Urothelium cell line (cell line): Measurements from ENCODE around the gene STK39.

Source experiments
- DNase-seq: peaks from one replicate; pipeline ENCODE4 v3.0.0; 2011; ENCODE audit warnings: low spot score, mixed read lengths
- FAIRE-seq: peaks from 2 replicates; lab custom pipeline; 2011; peaks lifted over from hg19 to GRCh38; lab: Jason Lieb, UNC

STK39 gene

DNA sequence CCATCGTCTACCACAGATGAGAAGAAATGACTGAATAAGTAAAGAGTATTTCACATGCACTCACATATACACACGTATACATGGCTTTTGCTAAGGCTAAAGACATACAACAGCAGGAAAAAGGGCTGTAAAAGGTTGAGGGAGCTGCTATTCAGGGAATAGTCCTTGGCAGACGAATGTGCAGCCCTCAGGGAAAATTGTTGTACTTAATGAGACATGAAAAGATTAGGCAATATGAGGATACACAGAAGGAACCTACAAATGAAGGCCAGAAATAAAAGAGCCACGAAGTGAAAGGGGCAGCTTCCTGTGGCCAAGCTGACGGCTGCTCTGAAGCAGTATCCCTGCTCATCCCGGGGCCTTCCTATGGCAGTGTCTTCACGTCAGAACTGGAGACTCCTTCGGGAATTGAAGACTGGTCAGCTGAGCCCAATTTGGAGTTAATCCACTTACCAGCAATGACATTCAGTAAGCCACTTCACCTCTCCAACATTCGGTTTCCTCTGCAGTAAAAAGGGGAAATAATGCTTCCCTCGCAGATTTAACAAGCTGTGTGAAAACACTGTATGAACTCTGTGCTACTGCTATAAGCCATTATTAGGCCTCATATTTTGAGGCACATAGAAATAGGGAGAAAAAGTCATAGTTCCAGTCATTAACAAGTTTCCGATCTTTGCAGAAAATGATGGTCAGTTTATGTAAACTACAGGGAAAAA is 221.8 kb downstream of the STK39 start:
- DNase-seq (no peak), FAIRE-seq (no peak)

GRCh38 chr2:168024459-168024858 is 222.9 kb downstream of the STK39 start:
- FAIRE-seq (no peak), DNase-seq (no peak)

- no peak for FAIRE-seq
These were observed 225.4 kb downstream of the STK39 start for GRCh38 chr2:168021800-168022587.

GRCh38 chr2:168015274-168015953 is 232.0 kb downstream of the STK39 start:
- FAIRE-seq = no peak
- no peak for DNase-seq

More at GRCh38 chr2:168021800-168022587, 225.4 kb downstream of the STK39 start:
- DNase-seq = no peak

DNA sequence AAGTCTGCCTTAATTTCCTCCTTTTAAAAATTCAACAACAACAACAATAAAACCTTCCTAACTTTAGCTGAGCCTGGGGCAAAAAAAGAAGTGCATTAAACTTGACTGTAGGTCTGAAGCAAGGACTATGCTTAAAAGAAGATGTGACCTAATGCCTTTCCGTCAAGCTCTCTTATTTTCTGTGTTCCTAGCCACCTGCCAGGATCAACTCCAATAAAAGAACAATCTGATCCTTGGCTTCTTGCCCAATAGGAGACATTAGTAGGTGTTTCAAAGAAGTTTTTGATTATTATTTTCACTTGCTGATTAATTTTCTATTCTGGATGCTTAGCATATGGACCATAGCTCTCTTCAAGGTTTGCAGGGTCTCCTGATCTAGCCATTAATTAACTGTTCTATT is 237.5 kb downstream of the STK39 start:
- FAIRE-seq = no peak

GRCh38 chr2:168008646-168009195 is 238.7 kb downstream of the STK39 start:
- DNase-seq = no peak
- no peak for FAIRE-seq

More for the DNA sequence above, 237.5 kb downstream of the STK39 start:
- no peak for DNase-seq

GRCh38 chr2:168006498-168006897 is 240.9 kb downstream of the STK39 start:
- FAIRE-seq (no peak), DNase-seq (no peak)

DNA sequence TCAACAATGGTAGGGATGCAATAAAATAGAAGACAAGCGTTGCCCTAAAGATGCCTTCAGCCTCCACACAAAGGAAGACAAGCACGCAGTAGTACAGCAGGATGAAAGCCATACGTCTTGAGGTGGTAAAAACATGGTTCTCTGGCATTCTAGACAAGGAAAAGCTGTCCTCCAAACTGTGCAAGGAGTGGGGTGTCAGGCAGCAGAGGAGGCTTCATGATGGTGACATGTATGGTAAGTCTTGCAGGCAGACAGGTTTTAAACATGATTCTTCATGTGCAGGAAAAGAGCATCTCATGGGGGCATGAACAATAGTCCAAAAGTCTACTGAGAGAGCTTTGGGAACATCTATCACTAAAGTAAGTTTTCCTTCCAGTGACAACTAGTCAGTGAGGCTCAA is 241.8 kb downstream of the STK39 start:
- no peak for FAIRE-seq
- DNase-seq = no peak

DNA sequence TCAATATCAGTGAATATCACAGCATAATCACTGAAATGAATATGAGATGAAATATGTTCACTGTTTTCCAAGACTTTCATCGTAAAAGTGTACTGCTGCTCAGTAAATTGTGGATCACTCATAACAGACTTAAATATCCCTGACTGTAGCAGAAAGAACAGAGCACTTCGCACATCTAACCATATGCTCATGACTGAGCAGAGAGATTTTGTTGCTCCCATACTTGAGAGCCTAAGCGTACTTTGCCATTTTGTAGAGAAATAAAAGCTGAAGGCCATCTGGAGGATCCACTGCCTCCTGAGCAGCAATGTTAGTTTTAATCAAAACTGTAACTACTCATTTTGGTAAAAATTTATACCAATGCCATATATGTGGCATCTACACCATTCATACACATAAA is 243.5 kb downstream of the STK39 start:
- DNase-seq = no peak
- FAIRE-seq = no peak

GRCh38 chr2:168002021-168002553 is 245.3 kb downstream of the STK39 start:
- no peak for FAIRE-seq
- no peak for DNase-seq

- DNase-seq = no peak
- no peak for FAIRE-seq
These were observed 255.1 kb downstream of the STK39 start for GRCh38 chr2:167992278-167992677.

DNA sequence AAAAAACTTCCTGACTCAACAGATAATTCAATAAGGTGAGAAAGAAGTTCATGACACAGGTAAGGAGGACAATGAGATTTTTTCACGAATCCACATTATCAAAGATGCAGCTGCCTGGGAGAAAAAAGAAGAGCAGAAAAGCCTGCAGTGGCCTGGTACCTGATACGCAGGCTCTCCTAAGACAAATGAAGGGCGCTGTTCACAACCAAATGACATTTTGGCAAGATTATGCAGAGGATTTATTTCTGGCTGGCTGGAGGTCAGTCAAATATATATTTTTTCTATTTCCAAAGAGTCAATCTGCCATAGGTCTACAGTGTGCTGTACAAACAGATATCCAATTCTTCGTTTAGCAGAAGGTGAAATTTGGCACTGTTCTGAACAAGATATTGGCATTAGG is 257.3 kb downstream of the STK39 start:
- DNase-seq (no peak), FAIRE-seq (no peak)

GRCh38 chr2:167988296-167988695 is 259.1 kb downstream of the STK39 start:
- FAIRE-seq (no peak), DNase-seq (no peak)

DNA sequence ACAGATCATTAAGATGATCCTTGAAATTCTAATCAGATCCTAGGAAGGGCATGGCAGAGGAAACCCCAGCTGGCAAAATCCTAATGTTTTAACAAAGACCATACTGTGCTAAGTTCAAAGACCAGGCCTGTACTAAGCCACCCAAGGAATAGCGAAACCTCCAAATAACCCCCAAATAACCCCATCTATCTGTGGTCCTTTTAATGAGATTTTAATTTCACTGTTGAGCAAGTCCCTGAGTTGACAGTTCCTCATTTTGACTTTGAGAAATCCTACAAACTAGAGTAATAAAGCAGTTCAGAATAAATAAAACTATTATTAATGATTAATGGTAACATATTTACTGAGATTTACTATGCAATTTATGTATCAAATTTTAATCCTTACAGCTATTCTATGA is 259.8 kb downstream of the STK39 start:
- DNase-seq (no peak), FAIRE-seq (no peak)

GRCh38 chr2:167987026-167987425 is 260.4 kb downstream of the STK39 start:
- FAIRE-seq = no peak
- DNase-seq = no peak

DNA sequence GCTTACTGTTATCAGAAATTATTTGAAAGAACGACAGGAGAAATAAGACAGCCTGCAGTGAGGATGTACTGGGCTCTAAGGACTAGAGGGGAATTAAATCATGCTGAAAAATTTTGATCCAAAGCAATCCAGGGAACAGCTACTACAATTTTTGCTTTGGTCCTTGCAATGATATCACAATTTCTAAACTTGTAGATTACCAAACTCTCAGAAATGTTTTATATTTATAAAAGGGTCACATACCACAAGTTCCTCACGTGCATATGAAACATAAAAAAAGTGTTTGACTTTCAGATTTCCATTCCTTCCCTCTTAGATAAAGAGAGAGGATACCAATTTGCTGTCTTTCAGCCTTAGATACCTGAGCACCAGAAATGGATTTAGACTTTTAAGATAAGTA is 261.2 kb downstream of the STK39 start:
- DNase-seq = no peak
- no peak for FAIRE-seq

- DNase-seq (no peak), FAIRE-seq (no peak)
These were observed 265.4 kb downstream of the STK39 start for GRCh38 chr2:167981945-167982344.

- FAIRE-seq = no peak
- no peak for DNase-seq
These were observed 267.0 kb downstream of the STK39 start for GRCh38 chr2:167980439-167980838.

DNA sequence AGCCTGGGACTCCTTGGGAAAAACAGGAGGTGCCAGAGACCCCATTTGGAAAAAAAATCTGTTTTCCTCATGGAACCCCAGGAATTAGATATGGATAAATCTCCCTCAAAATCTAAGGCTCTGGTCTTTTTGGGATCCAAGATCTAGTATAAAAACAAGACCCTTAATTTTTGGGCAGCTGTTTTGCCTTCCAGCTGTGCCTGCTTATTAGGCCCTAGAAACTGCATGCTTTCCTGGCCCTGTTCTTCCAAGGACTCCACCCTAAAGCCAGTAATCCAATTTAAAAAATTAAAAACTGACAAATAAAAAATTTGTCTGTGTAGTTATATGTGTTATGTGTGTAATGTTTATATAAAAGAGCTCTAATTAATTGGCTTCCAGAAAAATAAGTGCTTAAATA is 274.6 kb downstream of the STK39 start:
- no peak for DNase-seq

DNA sequence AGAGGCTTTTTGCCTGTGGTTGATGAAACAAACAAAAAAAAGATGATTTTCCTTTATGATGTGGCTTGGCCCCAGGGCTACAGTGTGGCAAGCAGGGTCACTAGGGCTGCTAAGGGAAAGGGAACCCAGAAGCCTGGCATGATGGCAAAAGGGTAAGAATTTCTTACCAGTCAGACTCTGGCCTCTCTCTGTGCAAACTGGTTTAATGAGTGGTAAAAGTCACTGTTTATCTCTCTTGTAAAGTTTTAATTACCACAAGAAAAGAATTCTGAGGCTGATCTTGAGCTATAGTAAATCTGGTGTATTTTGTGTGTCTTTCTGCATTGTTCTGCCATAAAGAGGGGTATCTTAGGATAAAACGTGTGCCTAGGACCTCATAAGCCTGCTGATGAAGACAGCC is 275.4 kb downstream of the STK39 start:
- DNase-seq (no peak), FAIRE-seq (no peak)

More for the DNA sequence above, 274.6 kb downstream of the STK39 start:
- no peak for FAIRE-seq
